K562 (cell line): ENCODE data around the gene ZNF407.

Source experiments
- BDP1 ChIP-seq: IDR thresholded peaks from 3 replicates; pipeline ENCODE4 v1.6.1; 2011; ENCODE audit not compliant: insufficient read length, insufficient read depth
- BMI1 ChIP-seq: fragments of 150-350 bp; IDR thresholded peaks from 2 replicates; pipeline ENCODE4 v1.6.1; 2014; ENCODE audit warnings: low read length
- BRCA1 ChIP-seq, 2 experiments: fragments of 450-650 bp in 1 of 2; sonication (generic) in 1 of 2; formaldehyde crosslinking in 1 of 2; IDR thresholded peaks; 2 replicates each; pipeline versions ENCODE4 v1.5.0 to v1.6.1; 2017 to 2020; ENCODE audit warnings: mild to moderate bottlenecking in 1 of 2, missing genetic modification reagents in 1 of 2
- NFIX ChIP-seq: fragments of 250-450 bp; sonication (Bioruptor Pico); IDR thresholded peaks from 2 replicates; pipeline ENCODE4 v1.4.0; 2020; ENCODE audit warnings: low read depth, mild to moderate bottlenecking, moderate library complexity
- NFYB ChIP-seq: IDR thresholded peaks from 2 replicates; pipeline ENCODE4 v1.6.1; 2011; ENCODE audit warnings: mild to moderate bottlenecking, moderate library complexity; ENCODE audit not compliant: insufficient read length; ENCODE audit errors: extremely low read depth
- POLR2A ChIP-seq: fragments of 450-650 bp; conservative IDR thresholded peaks from 2 replicates; pipeline ENCODE4 v1.6.1; 2016
- RBM25 ChIP-seq: fragments of 200-400 bp; formaldehyde crosslinking; IDR thresholded peaks from 2 replicates; pipeline ENCODE4 v1.6.1; 2018; ENCODE audit warnings: low read length, low read depth, moderate library complexity; ENCODE audit not compliant: severe bottlenecking
- TEAD2 ChIP-seq: fragments of 450-650 bp; IDR thresholded peaks from 2 replicates; pipeline ENCODE4 v1.6.1; 2016; ENCODE audit warnings: missing genetic modification characterization, control low read depth, missing compliant biosample characterization
- TRIM25 ChIP-seq: fragments of 450-650 bp; IDR thresholded peaks from 2 replicates; pipeline ENCODE4 v1.7.0; 2016; ENCODE audit warnings: borderline replicate concordance
- ZNF766 ChIP-seq: fragments of 200-800 bp; sonication (Bioruptor generic); conservative IDR thresholded peaks from 2 replicates; pipeline ENCODE4 v1.6.1; 2016; ENCODE audit warnings: missing genetic modification characterization, missing compliant biosample characterization
- TF ChIP-seq, protein P1 (sequence below): sonication (generic); formaldehyde crosslinking; IDR thresholded peaks from 2 replicates; pipeline ENCODE4 v1.9.0; 2022; ENCODE audit warnings: mild to moderate bottlenecking, missing genetic modification reagents

- no peak for TF ChIP-seq BDP1
- no peak for TF ChIP-seq POLR2A
- TF ChIP-seq, protein P1, sequence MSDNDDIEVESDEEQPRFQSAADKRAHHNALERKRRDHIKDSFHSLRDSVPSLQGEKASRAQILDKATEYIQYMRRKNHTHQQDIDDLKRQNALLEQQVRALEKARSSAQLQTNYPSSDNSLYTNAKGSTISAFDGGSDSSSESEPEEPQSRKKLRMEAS: no peak
- TF ChIP-seq RBM25: no peak
- TF ChIP-seq BMI1: no peak
- no peak for TF ChIP-seq TRIM25
- no peak for TF ChIP-seq BRCA1 (IDR thresholded peaks at IDR 0.05)
- no peak for TF ChIP-seq BRCA1 (CRISPR knock-in tag; IDR thresholded peaks at IDR 0.05)
- TF ChIP-seq ZNF766 (CRISPR knock-in tag): no peak
- no peak for TF ChIP-seq TEAD2 (tag)
- no peak for TF ChIP-seq NFIX (CRISPR knock-in tag)
- no peak for TF ChIP-seq NFYB
Observed at GRCh38 chr18:74732380-74732779, 134.7 kb downstream of the ZNF407 start.
